ENCODE results near the gene C14orf119. TPM values are rescaled to one million over a fixed set of nuclear protein-coding genes. Genes with fewer than 3 reads are reported as not detected.

Gene C14orf119
- total and polyA plus RNA-seq, 2 experiments from 2014 or later = 22.2 to 120 TPM

DNA sequence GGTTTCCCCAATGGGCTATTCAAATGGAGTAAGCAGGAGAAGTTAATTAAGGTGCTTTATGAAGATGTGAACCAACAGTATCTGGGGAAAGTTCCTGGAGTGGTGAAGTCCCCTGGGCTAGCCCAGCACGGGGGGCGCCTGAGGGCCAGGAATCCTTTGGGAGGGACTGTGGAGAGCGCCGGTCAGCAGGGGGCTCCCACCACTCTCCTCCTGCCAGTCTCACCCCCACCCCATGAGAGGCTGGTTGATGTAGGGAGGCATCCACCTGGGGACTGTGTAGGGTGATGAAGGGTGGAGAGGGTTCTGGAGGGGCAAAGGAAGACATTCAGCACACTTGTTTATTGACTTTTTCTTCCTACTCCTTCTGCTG, 19.3 kb downstream of the C14orf119 start:
- H3K36me3 ChIP-seq = no peaks in the 10 kb centered on the region
- TF ChIP-seq CTCF (IDR thresholded peaks at IDR 0.05; ENCODE audit: low read depth, low read length) = peak; percentile 12
- no peaks in the 10 kb centered on the region for H3K27me3 ChIP-seq
- DNase-seq (ENCODE audit: low read depth in 1 of 2, low spot score in 1 of 2) = no peak
- no peak overlapping the region for H3K4me3 ChIP-seq
- peaks cover 28% of the 10 kb centered on the region for H3K4me1 ChIP-seq (ENCODE audit: low read depth)
- peak overlapping the region; percentile 93 for H3K27ac ChIP-seq
- H3K9me3 ChIP-seq (ENCODE audit: low read depth) = no peaks in the 10 kb centered on the region

GRCh38 chr14:23115039-23115731, 19.9 kb downstream of the C14orf119 start:
- no peak for TF ChIP-seq CTCF (IDR thresholded peaks at IDR 0.05; ENCODE audit: low read depth, low read length)
- H3K36me3 ChIP-seq = no peaks in the 10 kb centered on the region
- no peak overlapping the region for H3K4me3 ChIP-seq
- peak in 1 of 2 donors; percentile 93 for DNase-seq (ENCODE audit: low read depth in 1 of 2, low spot score in 1 of 2)
- H3K27ac ChIP-seq = peak overlapping the region; percentile 93
- no peaks in the 10 kb centered on the region for H3K9me3 ChIP-seq (ENCODE audit: low read depth)
- H3K27me3 ChIP-seq = no peaks in the 10 kb centered on the region
- peaks cover 32% of the 10 kb centered on the region for H3K4me1 ChIP-seq (ENCODE audit: low read depth)

GRCh38 chr14:23115918-23116317, 20.6 kb downstream of the C14orf119 start:
- Histone ChIP-seq H3K4me1 (ENCODE audit: low read depth) (peaks cover 32% of the 10 kb centered on the region), H3K4me3 (no peak overlapping the region), H3K9me3 (ENCODE audit: low read depth) (no peaks in the 10 kb centered on the region), H3K27me3 (no peaks in the 10 kb centered on the region), H3K36me3 (no peaks in the 10 kb centered on the region), H3K27ac (no peak overlapping the region)
- no peak for DNase-seq (ENCODE audit: low read depth in 1 of 2, low spot score in 1 of 2)
- no peak for TF ChIP-seq CTCF (IDR thresholded peaks at IDR 0.05; ENCODE audit: low read depth, low read length)

DNA sequence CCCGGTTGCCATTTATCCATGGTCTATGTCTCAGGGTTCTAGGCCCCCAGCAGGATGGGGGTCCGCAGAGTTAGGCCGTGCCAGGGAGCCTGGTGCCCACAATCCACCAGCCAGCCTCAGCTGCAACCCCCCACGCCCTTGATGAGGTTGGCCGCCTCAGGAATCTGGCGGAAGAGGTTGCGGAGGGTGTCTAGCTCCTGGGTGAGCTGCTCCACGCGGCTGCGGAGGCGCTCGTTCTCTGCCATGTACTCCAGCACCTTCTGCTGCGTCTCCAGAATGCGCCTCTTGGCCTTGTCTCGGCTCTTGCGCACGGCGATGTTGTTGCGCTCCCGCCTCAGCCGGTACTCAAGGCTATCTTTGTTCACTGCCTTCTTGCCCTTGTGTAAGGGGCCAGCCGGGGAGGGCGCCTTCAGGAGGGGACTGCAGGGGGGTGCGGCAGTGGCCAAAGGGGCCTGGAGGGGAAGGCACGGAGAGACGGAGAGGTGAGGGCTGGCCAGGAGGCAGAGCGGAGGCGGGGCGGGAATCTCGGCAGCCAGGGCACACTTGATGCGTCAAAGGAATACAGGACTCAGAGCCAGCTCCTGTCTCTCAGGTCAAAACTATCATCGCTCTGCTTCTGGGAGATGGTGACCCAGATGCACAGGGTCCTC, 22.2 kb downstream of the C14orf119 start:
- H3K9me3 ChIP-seq (ENCODE audit: low read depth) = no peaks in the 10 kb centered on the region
- H3K4me3 ChIP-seq = no peak overlapping the region
- no peak for TF ChIP-seq CTCF (IDR thresholded peaks at IDR 0.05; ENCODE audit: low read depth, low read length)
- H3K4me1 ChIP-seq (ENCODE audit: low read depth) = peaks cover 31% of the 10 kb centered on the region
- no peak overlapping the region for H3K27ac ChIP-seq
- no peak for DNase-seq (ENCODE audit: low read depth in 1 of 2, low spot score in 1 of 2)
- no peaks in the 10 kb centered on the region for H3K36me3 ChIP-seq
- H3K27me3 ChIP-seq = no peaks in the 10 kb centered on the region

- H3K27me3 ChIP-seq = no peaks in the 10 kb centered on the region
- no peak within 1 kb of the TSS for H3K4me3 ChIP-seq
- H3K4me1 ChIP-seq (ENCODE audit: low read depth) = peaks cover 18% of the 10 kb centered on the region
- H3K9me3 ChIP-seq (ENCODE audit: low read depth) = no peaks in the 10 kb centered on the region
- DNase-seq (ENCODE audit: low read depth in 1 of 2, low spot score in 1 of 2) = no peak
- H3K27ac ChIP-seq = no peak within 1 kb of the TSS
- H3K36me3 ChIP-seq = no peaks in the 10 kb centered on the region
- no peak for TF ChIP-seq CTCF (IDR thresholded peaks at IDR 0.05; ENCODE audit: low read depth, low read length)
These were observed 23.4 kb downstream of the C14orf119 start, which contains the start of gene CEBPE for GRCh38 chr14:23118506-23119362. CEBPE (minus strand) TSS chr14:23119255; CDS start chr14:23119091, 164 bp downstream.
